Stimulated activated CD4-positive, alpha-beta T cell treated with anti-CD3 and anti-CD28 coated beads, Interleukin-1b, Interleukin-23, amount 100 ng/mL, for 4 hours (primary cell): Measurements from ENCODE around the gene SPEM2.
"Not testable (repeated sequence)": the region's sequence is repeated elsewhere in the genome, so short reads cannot be mapped to it uniquely, and the experiment has no call there.

ENCODE experiments used
- DNase-seq, 2 donors: peaks; one replicate each; pipeline ENCODE4 v3.0.0-alpha.2; 2020; ENCODE audit warnings: low read depth in 2 of 2

SPEM2 gene

DNA sequence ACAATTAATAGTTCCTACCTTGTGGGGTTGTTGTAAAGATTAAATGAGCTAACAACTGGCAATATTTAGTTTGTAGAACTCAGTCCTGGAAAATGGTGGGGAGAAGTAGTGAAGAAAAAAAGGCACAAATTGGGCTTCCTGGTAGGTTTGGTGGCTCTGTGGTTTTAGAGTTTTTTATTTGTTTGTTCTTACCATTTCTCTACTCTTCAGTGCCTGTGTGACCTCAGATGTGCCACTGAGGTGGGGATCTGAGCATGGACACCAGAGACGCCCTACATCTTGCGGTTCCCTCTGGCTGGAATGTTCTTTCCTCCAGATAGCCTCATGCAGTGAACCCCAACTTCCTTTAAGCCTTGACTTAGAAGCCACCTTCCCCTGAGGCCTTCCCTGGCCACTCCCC is 46.3 kb downstream of the SPEM2 start:
- DNase-seq, result no peak

DNA sequence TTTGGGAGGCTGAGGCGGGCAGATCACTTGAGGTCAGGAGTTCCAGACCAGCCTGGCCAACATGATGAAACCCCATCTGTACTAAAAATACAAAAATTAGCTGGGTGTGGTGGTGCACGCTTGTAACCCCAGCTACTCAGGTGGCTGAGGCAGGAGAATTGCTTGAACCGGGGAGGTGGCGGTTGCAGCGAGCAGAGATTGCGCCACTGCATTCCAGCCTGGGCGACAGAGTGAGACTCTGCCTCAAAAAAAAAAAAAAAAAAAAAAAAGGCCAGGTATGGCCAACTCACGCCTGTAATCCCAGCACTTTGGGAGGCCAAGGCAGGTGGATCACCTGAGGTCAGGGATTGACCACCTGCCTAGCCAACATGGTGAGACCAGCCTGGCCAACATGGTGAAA is 49.4 kb downstream of the SPEM2 start:
- not testable (repeated sequence) for DNase-seq

DNA sequence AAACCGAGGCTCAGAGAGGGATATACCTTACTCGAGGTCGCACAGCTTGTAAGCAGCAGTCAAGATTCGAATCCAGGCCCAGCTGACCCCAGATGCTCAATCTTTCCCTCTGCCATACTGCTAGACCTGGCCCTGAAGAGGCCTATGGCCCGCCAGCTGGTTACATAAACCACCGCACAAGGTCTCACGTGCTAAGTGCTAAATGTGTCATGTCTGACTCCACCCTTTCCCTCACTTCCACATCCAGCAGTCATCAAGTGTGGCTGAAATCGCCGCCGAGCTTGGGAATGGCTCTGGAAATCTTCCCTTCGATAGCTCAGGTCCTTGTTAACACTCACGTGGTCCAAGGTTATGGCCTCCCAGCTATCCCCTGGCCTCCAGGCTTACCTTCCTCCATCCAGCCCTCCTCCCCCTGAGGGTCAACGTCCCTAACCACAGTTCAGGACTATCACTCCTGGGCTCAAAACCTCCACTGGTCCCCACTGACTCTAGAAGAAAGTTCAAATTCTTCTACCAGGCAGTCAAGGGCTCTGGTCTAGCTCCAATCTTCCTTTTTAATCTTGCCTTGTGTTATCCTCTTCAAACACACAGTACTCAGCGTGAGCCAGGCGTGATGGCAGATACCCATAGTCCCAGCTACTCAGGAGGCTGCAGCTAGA is 50.5 kb downstream of the SPEM2 start:
- no peak for DNase-seq

DNA sequence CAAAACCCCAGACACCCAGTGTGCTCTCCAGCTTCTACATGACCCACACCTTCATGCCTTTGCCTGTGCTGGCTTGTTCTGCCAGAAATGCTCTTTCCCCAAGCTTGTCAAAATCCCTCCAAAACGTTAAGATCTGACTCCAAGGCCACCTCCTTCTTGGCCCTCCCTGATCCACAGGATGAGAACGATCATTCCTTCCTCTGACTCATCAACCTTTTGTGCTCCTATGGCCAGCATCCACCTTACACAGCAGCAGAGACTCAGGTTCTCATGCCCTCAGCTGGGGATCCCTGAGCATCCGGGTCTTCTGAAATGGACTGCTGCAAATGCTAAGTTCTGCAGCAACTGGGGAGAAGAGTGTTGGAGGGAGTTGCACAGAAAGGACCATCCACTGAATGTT is 51.1 kb downstream of the SPEM2 start:
- no peak for DNase-seq

DNA sequence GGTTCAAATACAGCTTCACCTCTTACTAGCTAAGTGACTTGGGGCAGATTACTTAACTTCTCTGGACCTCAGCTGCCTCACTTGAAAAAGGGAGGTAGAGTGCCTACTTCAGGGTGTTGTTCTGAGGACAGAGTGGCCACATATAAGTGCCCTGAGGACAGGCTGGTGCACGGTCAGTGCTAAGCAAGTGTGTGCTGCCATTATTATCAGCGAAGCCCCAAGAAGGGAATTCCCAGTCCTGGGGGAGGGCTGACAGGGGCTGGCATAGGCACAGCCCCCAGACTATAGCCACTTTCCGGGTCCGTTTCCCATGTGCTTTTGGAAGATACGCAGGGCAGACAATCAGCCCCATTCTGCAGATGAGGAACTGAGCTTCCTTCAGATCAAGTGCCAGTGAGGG is 51.5 kb downstream of the SPEM2 start:
- DNase-seq, result no peak
